HG02623 (cell line): Measurements from ENCODE around the gene FNDC8.
"Not testable (repeated sequence)": the region's sequence is repeated elsewhere in the genome, so short reads cannot be mapped to it uniquely, and the experiment has no call there.

Experiments used
- ATAC-seq: cut with Tn5 transposase; IDR thresholded peaks from one replicate; pipeline ENCODE4 v1.9.1; 2021; ENCODE audit warnings: moderate library complexity; ENCODE audit not compliant: unreplicated experiment

FNDC8 gene

GRCh38 chr17:35094902-35095301 is 26.5 kb upstream of the FNDC8 start:
- no peak for ATAC-seq

GRCh38 chr17:35095741-35096140 is 25.7 kb upstream of the FNDC8 start:
- no peak for ATAC-seq

GRCh38 chr17:35097776-35098175 is 23.6 kb upstream of the FNDC8 start:
- ATAC-seq: no peak

- no peak for ATAC-seq
These were observed 21.5 kb upstream of the FNDC8 start for GRCh38 chr17:35099908-35100307.

- ATAC-seq: no peak
These were observed 20.4 kb upstream of the FNDC8 start for GRCh38 chr17:35101036-35101435.

- no peak for ATAC-seq
These were observed 19.7 kb upstream of the FNDC8 start for GRCh38 chr17:35101725-35102124.

GRCh38 chr17:35103271-35103670 is 18.1 kb upstream of the FNDC8 start:
- ATAC-seq: no peak

- no peak for ATAC-seq
These were observed 16.5 kb upstream of the FNDC8 start for GRCh38 chr17:35104844-35105450.

- ATAC-seq: not testable (repeated sequence)
These were observed 10.6 kb upstream of the FNDC8 start for GRCh38 chr17:35110791-35111190.

- no peak for ATAC-seq
These were observed 4.6 kb upstream of the FNDC8 start for GRCh38 chr17:35116845-35117244.

- no peak for ATAC-seq
These were observed 3.4 kb upstream of the FNDC8 start for GRCh38 chr17:35117984-35118383.

GRCh38 chr17:35119370-35120165 is 1.8 kb upstream of the FNDC8 start, which contains the start of gene RAD51D:
TSS of gene RAD51D (minus strand) at chr17:35119860. CDS start at chr17:35119613, 247 bp downstream.
- ATAC-seq: no peak

- no peak for ATAC-seq
These were observed 6.5 kb downstream of the FNDC8 start for GRCh38 chr17:35127751-35128514.

- no peak for ATAC-seq
These were observed 7.9 kb downstream of the FNDC8 start for GRCh38 chr17:35129154-35129972.

GRCh38 chr17:35129973-35130351 is 8.5 kb downstream of the FNDC8 start:
- no peak for ATAC-seq

GRCh38 chr17:35130392-35130791 is 9.0 kb downstream of the FNDC8 start:
- ATAC-seq: no peak

GRCh38 chr17:35132099-35132498 is 10.7 kb downstream of the FNDC8 start:
- ATAC-seq: no peak

GRCh38 chr17:35132816-35133550 is 11.6 kb downstream of the FNDC8 start:
- no peak for ATAC-seq

GRCh38 chr17:35135322-35135721 is 13.9 kb downstream of the FNDC8 start:
- no peak for ATAC-seq

- no peak for ATAC-seq
These were observed 16.8 kb downstream of the FNDC8 start for GRCh38 chr17:35138218-35138617.
